LNCaP clone FGC (cell line): ENCODE measurements around the gene PGP.

Source experiments
- DNase-seq: peaks from one replicate; pipeline ENCODE4 v3.0.0-alpha.2; 2011; ENCODE audit warnings: low read depth
- H3K4me3 ChIP-seq: 2 replicates; pipeline ENCODE4 v1.5.1; 2011; ENCODE audit warnings: mild to moderate bottlenecking, low read depth, low read length, control low read depth
- TF ChIP-seq, protein P1 (sequence below): IDR thresholded peaks from 2 replicates; pipeline ENCODE4 v1.5.1; 2012; ENCODE audit warnings: mild to moderate bottlenecking; ENCODE audit not compliant: control insufficient read depth, insufficient read depth; ENCODE audit errors: extremely low read depth

Gene PGP

DNA sequence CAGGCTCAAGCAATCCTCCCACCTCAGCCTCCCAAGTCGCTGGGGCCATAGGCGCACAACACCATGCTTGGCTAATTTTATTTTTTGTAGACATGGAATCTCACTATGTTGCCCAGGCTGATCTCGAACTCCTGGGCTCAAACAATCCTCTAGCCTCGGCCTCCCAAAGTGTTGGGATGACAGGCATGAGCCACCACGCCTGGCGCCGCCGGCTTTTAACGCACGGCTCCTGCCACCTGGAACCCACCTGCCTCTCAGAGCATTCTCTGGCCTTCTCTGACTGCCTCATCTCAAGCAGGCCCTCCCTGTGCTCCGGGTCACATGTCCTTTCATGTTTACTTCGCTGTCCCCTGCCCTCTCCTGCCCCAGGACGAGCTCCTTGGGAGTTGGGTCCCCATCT lies 28.6 kb downstream of the PGP start:
- TF ChIP-seq, protein P1, sequence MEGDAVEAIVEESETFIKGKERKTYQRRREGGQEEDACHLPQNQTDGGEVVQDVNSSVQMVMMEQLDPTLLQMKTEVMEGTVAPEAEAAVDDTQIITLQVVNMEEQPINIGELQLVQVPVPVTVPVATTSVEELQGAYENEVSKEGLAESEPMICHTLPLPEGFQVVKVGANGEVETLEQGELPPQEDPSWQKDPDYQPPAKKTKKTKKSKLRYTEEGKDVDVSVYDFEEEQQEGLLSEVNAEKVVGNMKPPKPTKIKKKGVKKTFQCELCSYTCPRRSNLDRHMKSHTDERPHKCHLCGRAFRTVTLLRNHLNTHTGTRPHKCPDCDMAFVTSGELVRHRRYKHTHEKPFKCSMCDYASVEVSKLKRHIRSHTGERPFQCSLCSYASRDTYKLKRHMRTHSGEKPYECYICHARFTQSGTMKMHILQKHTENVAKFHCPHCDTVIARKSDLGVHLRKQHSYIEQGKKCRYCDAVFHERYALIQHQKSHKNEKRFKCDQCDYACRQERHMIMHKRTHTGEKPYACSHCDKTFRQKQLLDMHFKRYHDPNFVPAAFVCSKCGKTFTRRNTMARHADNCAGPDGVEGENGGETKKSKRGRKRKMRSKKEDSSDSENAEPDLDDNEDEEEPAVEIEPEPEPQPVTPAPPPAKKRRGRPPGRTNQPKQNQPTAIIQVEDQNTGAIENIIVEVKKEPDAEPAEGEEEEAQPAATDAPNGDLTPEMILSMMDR: no peak
- no peak for DNase-seq
- H3K4me3 ChIP-seq: no peak overlapping the region

DNA sequence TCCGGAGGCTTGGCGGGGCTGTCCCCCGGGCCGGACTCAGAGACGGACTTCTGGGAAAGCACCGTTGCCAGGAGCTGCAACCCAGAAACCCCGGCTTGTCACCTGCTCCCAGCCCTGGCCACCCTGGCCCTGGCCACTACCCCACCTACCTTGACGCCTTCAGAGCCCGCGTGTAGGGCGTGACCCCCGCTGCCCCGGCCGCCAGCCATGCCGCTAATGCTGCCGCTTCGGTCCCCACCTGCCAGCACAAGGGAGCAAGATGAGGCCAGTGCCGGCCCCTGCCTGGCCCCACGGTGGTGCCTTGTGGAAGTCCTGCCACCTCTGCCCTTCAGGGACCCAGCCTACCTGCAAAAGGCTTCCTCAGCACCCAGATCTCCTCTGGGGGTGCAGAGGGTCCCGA lies 29.7 kb downstream of the PGP start:
- TF ChIP-seq, protein P1: no peak
- no peak overlapping the region for H3K4me3 ChIP-seq
- no peak for DNase-seq

DNA sequence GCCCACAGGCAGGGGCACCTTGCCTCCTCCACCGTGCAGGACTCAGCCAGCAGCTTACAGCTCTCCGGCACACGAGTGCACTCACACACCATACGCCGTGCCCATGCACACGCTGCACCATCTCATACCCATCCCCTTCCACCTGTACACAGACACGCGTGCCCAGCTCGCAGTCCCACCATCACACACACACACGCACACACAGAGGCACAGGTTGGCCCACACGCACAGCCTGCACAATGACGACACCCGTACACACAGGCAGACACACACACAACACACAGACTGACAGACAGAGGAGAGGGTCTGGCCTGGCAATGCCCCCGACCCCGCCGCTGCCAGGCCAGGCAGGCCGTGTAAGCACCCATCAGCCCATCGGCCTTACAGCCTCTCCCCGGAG lies 30.3 kb downstream of the PGP start:
- H3K4me3 ChIP-seq: no peak overlapping the region
- DNase-seq: no peak
- TF ChIP-seq, protein P1: no peak

DNA sequence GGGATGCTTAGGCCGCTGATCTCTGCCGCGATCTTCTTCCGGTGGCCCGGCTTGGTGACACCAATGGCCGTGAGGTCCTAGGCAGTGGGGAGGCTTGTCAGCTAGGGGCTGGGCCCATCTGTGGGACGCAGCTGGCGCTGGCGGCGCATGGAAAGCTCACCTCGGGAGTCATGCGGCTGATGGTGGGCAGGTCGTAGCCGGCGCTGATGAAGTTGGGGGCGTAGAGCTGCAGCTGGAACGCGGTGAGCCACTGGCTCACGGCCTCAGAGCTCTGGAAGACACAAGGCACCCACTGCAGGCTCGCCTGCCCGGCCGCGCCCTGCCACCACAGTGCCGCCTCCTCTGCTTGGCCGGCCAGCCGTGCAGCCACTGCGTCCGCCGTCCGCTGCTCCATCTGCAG lies 31.0 kb downstream of the PGP start:
- TF ChIP-seq, protein P1: no peak

GRCh38 chr16:2181952-2182351 lies 32.7 kb downstream of the PGP start:
- no peak overlapping the region for H3K4me3 ChIP-seq
- TF ChIP-seq, protein P1: no peak
- no peak for DNase-seq

More for the DNA sequence above, 31.0 kb downstream of the PGP start:
- no peak overlapping the region for H3K4me3 ChIP-seq
- DNase-seq: no peak

- H3K4me3 ChIP-seq: no peak overlapping the region
- TF ChIP-seq, protein P1: no peak
- no peak for DNase-seq
Observed at GRCh38 chr16:2180962-2181923, 33.4 kb downstream of the PGP start.
